ENCODE data around the gene TMEM184A.
A peak's percentile ranks its signal among the peaks of the same experiment; 100 is the strongest.

DNA sequence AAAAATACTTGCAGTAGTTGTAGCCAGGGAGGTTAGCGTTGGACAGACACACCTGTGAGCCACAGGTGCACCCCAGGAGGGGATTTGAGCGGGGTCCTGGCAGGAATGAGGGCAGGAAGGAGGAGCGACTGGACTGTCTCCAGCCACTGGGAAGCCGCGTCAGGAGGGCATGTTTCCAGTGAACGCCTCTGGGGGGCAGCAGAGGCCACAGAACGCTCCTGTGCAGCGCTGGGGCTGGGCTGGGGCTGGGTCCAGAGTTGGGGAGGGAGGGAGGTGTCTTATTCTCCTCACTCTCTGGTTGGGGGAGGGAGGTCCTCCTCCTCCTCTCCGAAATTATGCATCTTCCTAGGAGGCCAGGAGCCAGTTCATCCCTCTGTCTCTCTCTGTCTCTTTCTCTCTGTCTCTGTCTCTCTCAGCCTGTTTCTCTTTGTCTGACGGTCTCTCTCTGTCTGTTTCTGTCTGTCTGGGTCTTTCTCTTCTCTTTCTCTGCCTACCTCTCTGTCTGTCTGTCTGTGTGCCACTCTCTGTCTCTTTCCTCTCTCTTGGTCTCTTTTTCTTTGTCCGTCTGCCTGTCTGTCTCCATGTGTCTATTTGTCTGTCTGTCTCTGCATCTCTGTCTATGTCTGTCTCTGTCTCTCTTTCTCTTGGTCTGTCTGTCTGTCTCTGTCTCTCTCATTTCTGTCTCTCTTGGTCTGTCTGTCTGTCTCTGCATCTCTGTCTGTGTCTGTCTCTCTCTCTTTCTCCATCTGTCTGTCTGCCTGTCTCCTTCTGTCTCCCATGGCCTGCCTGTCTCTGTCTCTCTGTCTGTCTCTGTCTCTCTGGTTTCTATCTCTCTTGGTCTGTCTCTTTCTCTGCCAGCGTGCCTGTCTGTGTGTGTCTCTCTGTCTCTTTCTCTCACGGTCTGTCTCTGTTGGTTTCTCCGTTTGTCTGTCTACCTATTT, 23.7 kb upstream of the TMEM184A start:
- TF ChIP-seq, protein P1, sequence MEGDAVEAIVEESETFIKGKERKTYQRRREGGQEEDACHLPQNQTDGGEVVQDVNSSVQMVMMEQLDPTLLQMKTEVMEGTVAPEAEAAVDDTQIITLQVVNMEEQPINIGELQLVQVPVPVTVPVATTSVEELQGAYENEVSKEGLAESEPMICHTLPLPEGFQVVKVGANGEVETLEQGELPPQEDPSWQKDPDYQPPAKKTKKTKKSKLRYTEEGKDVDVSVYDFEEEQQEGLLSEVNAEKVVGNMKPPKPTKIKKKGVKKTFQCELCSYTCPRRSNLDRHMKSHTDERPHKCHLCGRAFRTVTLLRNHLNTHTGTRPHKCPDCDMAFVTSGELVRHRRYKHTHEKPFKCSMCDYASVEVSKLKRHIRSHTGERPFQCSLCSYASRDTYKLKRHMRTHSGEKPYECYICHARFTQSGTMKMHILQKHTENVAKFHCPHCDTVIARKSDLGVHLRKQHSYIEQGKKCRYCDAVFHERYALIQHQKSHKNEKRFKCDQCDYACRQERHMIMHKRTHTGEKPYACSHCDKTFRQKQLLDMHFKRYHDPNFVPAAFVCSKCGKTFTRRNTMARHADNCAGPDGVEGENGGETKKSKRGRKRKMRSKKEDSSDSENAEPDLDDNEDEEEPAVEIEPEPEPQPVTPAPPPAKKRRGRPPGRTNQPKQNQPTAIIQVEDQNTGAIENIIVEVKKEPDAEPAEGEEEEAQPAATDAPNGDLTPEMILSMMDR (IDR thresholded peaks at IDR 0.05): peak in 5 of 7 experiments; percentile 52 to 84 (median 70)
- TF ChIP-seq POLR2A (IDR thresholded peaks at IDR 0.05): no peak
